NT2/D1 (cell line): ENCODE measurements around the gene RNF126.

ENCODE experiments used
- YY1 ChIP-seq: IDR thresholded peaks from 2 replicates; pipeline ENCODE4 v1.6.1; 2011; ENCODE audit not compliant: insufficient read length, insufficient read depth
- ZNF274 ChIP-seq: IDR thresholded peaks from 2 replicates; pipeline ENCODE4 v1.6.1; 2011; ENCODE audit warnings: mild to moderate bottlenecking, low read depth, low read length

- TF ChIP-seq YY1: no peak
- TF ChIP-seq ZNF274: no peak
These were observed 32.4 kb upstream of the RNF126 start, which contains the start of gene PRSS57 for GRCh38 chr19:695352-695949.
